Kasumi-1 (cell line): ENCODE results near the gene SLC44A1.
A peak's percentile ranks its signal among the peaks of the same experiment; 100 is the strongest.

Experiments used
- DNase-seq, 2 experiments: peaks; one replicate each; lab custom pipeline; 2025; lab: John Stamatoyannopoulos, UW

Gene SLC44A1

GRCh38 chr9:105473221-105473620 is 228.8 kb downstream of the SLC44A1 start:
- DNase-seq: no peak

GRCh38 chr9:105475302-105475701 is 230.9 kb downstream of the SLC44A1 start:
- DNase-seq: peak; percentile 7 to 60

DNA sequence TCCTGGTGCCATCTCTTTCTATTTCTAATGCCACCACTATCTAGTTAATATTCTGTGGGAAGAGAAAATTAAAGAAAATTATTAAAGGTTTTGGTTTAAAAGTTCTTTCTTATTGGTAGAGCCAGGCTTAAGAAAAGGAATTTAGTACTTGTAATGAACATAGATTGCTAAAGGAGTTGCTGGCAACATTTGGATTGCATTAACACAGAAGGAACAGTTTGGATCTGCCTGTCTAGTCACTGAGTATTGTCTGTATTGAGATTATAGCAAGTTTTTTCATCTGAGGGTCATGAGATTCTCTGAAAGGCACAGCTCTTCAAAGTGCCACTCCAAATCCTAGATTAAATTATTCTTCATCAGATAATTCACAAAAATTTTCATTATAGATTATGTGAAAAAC is 235.4 kb downstream of the SLC44A1 start:
- DNase-seq: no peak

- DNase-seq: no peak
Measured at GRCh38 chr9:105483618-105484017, 239.2 kb downstream of the SLC44A1 start.

- no peak for DNase-seq
Measured at GRCh38 chr9:105484226-105484625, 239.8 kb downstream of the SLC44A1 start.

DNA sequence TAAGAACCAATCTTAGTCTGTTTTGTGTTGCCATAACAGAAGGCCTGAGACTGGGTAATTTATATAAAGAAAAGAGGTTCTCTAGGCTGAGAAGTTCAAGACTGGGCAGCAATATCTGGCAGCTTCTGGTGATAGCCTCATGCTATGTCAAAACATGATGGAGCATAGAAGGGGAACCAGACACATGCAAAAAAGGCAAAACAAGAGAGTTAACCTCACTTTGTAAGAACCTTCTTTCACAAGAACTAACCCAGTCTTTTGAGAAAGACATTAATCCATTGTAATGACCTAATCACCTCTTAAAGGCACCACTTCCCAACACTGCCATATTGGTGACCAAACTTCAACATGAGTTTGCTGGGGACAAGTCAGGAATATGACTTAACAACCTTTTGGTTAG is 240.7 kb downstream of the SLC44A1 start:
- DNase-seq: no peak
